DOHH2 (cell line): Measurements from ENCODE around the gene CACNG1.

Source experiments
- EZH2phosphoT487 ChIP-seq: fragments of 200-600 bp; sonication (generic); IDR thresholded peaks from 2 replicates; pipeline ENCODE4 v1.6.1; 2017; ENCODE audit warnings: borderline replicate concordance, mild to moderate bottlenecking, antibody characterized with exemption, low read length, moderate library complexity, mixed read lengths
- TF ChIP-seq, protein P1 (sequence below): fragments of 200-600 bp; sonication (generic); IDR thresholded peaks from one replicate; pipeline ENCODE4 v1.5.1; 2014; ENCODE audit warnings: antibody characterized with exemption, mild to moderate bottlenecking, low read depth, low read length; ENCODE audit not compliant: poor library complexity, severe bottlenecking

DNA sequence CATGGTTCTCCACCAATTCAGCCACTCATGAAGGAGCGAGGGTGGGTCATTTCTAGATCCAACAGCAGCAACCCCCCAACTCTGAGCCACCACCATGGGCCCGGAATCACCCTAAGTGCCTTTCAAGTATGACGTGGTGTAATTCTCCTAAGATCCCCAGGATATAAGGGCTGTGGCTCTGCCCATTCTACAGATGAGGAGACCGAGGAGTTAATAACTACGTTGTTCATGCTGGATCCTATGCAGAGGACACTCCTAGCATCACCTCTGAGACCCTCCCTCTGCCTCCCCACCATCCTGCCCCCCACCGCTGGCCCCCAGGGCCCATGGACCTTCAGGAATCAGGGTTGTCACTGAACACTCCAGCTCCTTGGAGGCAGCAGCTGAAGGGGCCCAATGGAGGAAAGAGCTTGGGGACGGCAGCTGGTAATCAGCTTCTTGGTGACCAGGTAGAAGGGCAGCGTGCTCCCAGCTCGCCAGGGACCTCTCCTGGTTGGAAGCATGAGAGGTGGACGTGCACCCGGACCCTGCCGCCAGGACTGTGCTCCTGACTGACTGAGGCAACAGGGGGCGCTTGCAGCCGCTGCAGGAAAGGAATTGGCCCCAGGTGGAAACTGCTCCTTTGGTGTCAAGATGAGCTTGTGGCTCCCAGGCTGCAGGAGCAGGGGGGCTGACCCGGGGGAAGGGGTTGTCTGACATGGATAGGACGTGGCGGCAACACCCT is 28.2 kb upstream of the CACNG1 start:
- TF ChIP-seq, protein P1, sequence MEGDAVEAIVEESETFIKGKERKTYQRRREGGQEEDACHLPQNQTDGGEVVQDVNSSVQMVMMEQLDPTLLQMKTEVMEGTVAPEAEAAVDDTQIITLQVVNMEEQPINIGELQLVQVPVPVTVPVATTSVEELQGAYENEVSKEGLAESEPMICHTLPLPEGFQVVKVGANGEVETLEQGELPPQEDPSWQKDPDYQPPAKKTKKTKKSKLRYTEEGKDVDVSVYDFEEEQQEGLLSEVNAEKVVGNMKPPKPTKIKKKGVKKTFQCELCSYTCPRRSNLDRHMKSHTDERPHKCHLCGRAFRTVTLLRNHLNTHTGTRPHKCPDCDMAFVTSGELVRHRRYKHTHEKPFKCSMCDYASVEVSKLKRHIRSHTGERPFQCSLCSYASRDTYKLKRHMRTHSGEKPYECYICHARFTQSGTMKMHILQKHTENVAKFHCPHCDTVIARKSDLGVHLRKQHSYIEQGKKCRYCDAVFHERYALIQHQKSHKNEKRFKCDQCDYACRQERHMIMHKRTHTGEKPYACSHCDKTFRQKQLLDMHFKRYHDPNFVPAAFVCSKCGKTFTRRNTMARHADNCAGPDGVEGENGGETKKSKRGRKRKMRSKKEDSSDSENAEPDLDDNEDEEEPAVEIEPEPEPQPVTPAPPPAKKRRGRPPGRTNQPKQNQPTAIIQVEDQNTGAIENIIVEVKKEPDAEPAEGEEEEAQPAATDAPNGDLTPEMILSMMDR = peak; percentile 22
- no peak for TF ChIP-seq EZH2phosphoT487
